Ovary (tissue), 3 donors: ENCODE data around the gene GRK5.

ENCODE experiments used
- CTCF ChIP-seq, 3 donors: fragments of 450-650 bp in 2 of 3; fragments of 200-600 bp in 1 of 3; IDR thresholded peaks; one replicate each; pipeline versions ENCODE4 v1.5.1 to v1.8.0; 2016 to 2022; ENCODE audit warnings: antibody characterized with exemption in 3 of 3, mild to moderate bottlenecking in 1 of 3
- EP300 ChIP-seq: sonication (generic); formaldehyde crosslinking; IDR thresholded peaks from one replicate; pipeline ENCODE4 v1.6.1; 2017; ENCODE audit warnings: antibody characterized with exemption
- POLR2A ChIP-seq: fragments of 450-650 bp; IDR thresholded peaks from one replicate; pipeline ENCODE4 v1.6.1; 2017; ENCODE audit warnings: antibody characterized with exemption, mild to moderate bottlenecking, moderate library complexity
- donor health status: DM: no; HTN: no; CAD: no.

- TF ChIP-seq POLR2A: no peak
- TF ChIP-seq CTCF (IDR thresholded peaks at IDR 0.05): no peak
- TF ChIP-seq EP300: no peak
Observed at GRCh38 chr10:119326167-119326566, 118.8 kb downstream of the GRK5 start.
